ENCODE results near the gene NUMBL. TPM values are rescaled to one million over a fixed set of nuclear protein-coding genes. Genes with fewer than 3 reads are reported as not detected.
A peak's percentile ranks its signal among the peaks of the same experiment; 100 is the strongest.
"Not testable (repeated sequence)": the region's sequence is repeated elsewhere in the genome, so short reads cannot be mapped to it uniquely, and the experiment has no call there.

NUMBL gene
- total and polyA plus RNA-seq, 2 experiments from 2014 or later = 15.7 to 32.1 TPM

DNA sequence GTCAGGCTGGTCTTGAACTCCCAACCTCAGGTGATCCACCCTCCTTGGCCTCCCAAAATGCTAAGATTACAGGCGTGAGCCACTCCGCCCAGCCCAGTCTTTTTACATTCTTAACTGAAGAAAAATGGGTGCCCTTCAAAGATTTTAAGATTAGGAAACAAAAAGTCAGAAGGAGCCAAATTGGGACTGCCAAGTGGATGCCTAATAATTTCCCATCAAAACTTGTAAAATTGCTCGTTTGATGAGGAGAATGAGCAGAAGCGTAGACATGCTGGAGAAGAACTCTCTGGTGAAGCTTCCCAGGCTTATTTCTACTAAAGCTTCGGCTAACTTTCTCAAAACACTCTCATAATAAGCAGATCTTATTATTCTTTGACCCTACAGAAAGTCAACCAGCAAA lies 31.3 kb downstream of the NUMBL start:
- Histone ChIP-seq H3K4me3 (no peak overlapping the region), H2AFZ (no peak overlapping the region), H3K4me1 (ENCODE audit: insufficient read depth) (peaks cover 3% of the 10 kb centered on the region), H3K9me2 (replicated peaks; ENCODE audit: insufficient read depth) (no peaks in the 10 kb centered on the region), H3K79me2 (no peaks in the 10 kb centered on the region), H3K4me2 (no peak overlapping the region), H3K9me3 (ENCODE audit: low read depth) (no peaks in the 10 kb centered on the region), H3K27me3 (no peaks in the 10 kb centered on the region), H4K20me1 (ENCODE audit: insufficient read depth, poor library complexity, severe bottlenecking) (no peaks in the 10 kb centered on the region), H3K27ac (no peak overlapping the region), H3K36me3 (replicated peaks; ENCODE audit: insufficient read depth, low read depth) (no peaks in the 10 kb centered on the region)
- no peak for DNase-seq (ENCODE audit: low spot score)
- WGBS (ENCODE audit: low lambda C conversion rate, missing lambda C conversion rate) = 88% methylated on average over 5 of the region's 5 CpGs
- TF ChIP-seq EZH2 (IDR thresholded peaks at IDR 0.05; ENCODE audit: borderline replicate concordance) (no peak), EZH2phosphoT487 (IDR thresholded peaks at IDR 0.05; ENCODE audit: low read depth, severe bottlenecking, unreplicated experiment) (no peak)
- TF ChIP-seq, protein P1, sequence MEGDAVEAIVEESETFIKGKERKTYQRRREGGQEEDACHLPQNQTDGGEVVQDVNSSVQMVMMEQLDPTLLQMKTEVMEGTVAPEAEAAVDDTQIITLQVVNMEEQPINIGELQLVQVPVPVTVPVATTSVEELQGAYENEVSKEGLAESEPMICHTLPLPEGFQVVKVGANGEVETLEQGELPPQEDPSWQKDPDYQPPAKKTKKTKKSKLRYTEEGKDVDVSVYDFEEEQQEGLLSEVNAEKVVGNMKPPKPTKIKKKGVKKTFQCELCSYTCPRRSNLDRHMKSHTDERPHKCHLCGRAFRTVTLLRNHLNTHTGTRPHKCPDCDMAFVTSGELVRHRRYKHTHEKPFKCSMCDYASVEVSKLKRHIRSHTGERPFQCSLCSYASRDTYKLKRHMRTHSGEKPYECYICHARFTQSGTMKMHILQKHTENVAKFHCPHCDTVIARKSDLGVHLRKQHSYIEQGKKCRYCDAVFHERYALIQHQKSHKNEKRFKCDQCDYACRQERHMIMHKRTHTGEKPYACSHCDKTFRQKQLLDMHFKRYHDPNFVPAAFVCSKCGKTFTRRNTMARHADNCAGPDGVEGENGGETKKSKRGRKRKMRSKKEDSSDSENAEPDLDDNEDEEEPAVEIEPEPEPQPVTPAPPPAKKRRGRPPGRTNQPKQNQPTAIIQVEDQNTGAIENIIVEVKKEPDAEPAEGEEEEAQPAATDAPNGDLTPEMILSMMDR (IDR thresholded peaks at IDR 0.05; ENCODE audit: poor library complexity) = no peak

DNA sequence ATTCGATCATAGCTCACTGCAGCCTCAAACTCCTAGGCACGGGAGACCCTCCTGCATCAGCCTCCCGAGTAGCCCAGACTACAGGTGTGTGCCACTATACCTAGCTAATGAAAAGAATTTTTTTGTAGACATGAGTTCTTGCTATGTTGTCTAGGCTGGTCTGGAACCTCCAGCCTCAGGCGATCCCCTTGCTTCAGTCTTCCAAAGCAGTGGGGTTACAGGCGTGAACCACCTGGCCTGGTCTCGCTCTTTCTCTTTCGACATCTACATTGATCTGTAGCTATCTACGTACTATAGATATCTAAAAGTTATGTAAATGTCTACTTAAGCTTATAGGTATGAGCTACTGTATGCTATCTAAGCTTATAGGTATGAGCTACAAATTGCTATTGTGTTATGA lies 32.4 kb downstream of the NUMBL start:
- H3K27me3 ChIP-seq = no peaks in the 10 kb centered on the region
- no peaks in the 10 kb centered on the region for H3K79me2 ChIP-seq
- no peak overlapping the region for H3K4me3 ChIP-seq
- H3K27ac ChIP-seq = no peak overlapping the region
- TF ChIP-seq, protein P1 (IDR thresholded peaks at IDR 0.05; ENCODE audit: poor library complexity) = no peak
- TF ChIP-seq EZH2 (IDR thresholded peaks at IDR 0.05; ENCODE audit: borderline replicate concordance) (no peak), EZH2phosphoT487 (IDR thresholded peaks at IDR 0.05; ENCODE audit: low read depth, severe bottlenecking, unreplicated experiment) (no peak)
- no peak for DNase-seq (ENCODE audit: low spot score)
- H3K4me2 ChIP-seq = no peak overlapping the region
- no peaks in the 10 kb centered on the region for H4K20me1 ChIP-seq (ENCODE audit: insufficient read depth, poor library complexity, severe bottlenecking)
- no peaks in the 10 kb centered on the region for H3K9me3 ChIP-seq (ENCODE audit: low read depth)
- WGBS (ENCODE audit: low lambda C conversion rate, missing lambda C conversion rate) = 90% methylated on average over 8 of the region's 8 CpGs
- H2AFZ ChIP-seq = no peak overlapping the region
- H3K36me3 ChIP-seq (replicated peaks; ENCODE audit: insufficient read depth, low read depth) = no peaks in the 10 kb centered on the region
- H3K9me2 ChIP-seq (replicated peaks; ENCODE audit: insufficient read depth) = no peaks in the 10 kb centered on the region
- H3K4me1 ChIP-seq (ENCODE audit: insufficient read depth) = no peaks in the 10 kb centered on the region

DNA sequence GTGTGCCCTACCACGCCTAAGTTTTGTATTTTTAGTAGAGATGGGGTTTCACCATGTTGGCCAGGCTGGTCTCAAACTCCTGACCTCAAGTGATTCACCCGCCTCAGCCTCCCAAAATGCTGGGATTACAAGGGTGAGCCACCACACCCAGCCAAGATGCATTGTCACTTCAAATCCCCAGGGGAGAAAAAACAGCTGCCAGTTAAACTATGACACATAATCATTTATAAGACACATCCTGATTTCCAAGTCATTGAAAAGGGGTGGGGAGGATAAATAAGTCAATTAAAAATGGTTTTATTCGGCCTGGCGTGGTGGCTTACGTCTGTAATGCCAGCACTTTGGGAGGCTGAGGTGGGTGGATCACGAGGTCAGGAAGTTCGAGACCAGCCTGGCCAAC lies 34.8 kb downstream of the NUMBL start:
- H3K27ac ChIP-seq; H3K4me3 ChIP-seq; DNase-seq (ENCODE audit: low spot score); H3K9me3 ChIP-seq (ENCODE audit: low read depth); H3K27me3 ChIP-seq; H3K4me2 ChIP-seq; H3K79me2 ChIP-seq; H2AFZ ChIP-seq; H3K9me2 ChIP-seq (replicated peaks; ENCODE audit: insufficient read depth); H3K4me1 ChIP-seq (ENCODE audit: insufficient read depth); H4K20me1 ChIP-seq (ENCODE audit: insufficient read depth, poor library complexity, severe bottlenecking); H3K36me3 ChIP-seq (replicated peaks; ENCODE audit: insufficient read depth, low read depth): not testable (repeated sequence)
- 91% methylated on average over 7 of the region's 7 CpGs for WGBS (ENCODE audit: low lambda C conversion rate, missing lambda C conversion rate)

DNA sequence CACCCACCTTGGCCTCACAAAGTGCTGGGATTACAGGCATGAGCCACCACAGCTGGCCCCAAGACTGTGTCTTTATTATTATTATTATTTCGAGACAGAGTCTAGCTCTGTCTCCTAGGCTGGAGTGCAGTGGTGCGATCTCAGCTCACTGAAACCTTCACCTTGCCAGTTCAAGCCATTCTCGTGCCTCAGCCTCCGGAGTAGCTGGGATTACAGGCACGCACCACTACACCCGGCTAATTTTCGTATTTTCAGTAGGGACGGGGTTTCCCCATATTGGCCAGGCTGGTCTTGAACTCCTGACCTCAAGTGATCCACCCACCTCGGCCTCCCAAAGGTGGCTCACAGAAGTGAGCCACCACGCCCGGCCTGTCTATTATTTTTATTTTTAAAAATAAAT lies 38.1 kb downstream of the NUMBL start:
- H3K36me3 ChIP-seq (replicated peaks; ENCODE audit: insufficient read depth, low read depth) = not testable (repeated sequence)
- 89% methylated on average over 11 of the region's 11 CpGs for WGBS (ENCODE audit: low lambda C conversion rate, missing lambda C conversion rate)

More for the DNA sequence above, 38.1 kb downstream of the NUMBL start:
- not testable (repeated sequence) for H3K27me3 ChIP-seq; H3K4me2 ChIP-seq; H3K9me2 ChIP-seq (replicated peaks; ENCODE audit: insufficient read depth); H3K9me3 ChIP-seq (ENCODE audit: low read depth); H3K79me2 ChIP-seq; H4K20me1 ChIP-seq (ENCODE audit: insufficient read depth, poor library complexity, severe bottlenecking); H2AFZ ChIP-seq; H3K4me3 ChIP-seq; DNase-seq (ENCODE audit: low spot score); H3K4me1 ChIP-seq (ENCODE audit: insufficient read depth)
- peak overlapping the region; percentile 68 for H3K27ac ChIP-seq
